ENCODE data around the gene MGAT3.

- TF ChIP-seq ELF4 (IDR thresholded peaks at IDR 0.05) (no peak), ARNT (IDR thresholded peaks at IDR 0.05) (no peak), PKNOX1 (IDR thresholded peaks at IDR 0.05) (no peak), SUZ12 (IDR thresholded peaks at IDR 0.05) (no peak), SP1 (IDR thresholded peaks at IDR 0.05) (no peak), ZNF384 (IDR thresholded peaks at IDR 0.05) (no peak)
Observed at GRCh38 chr22:39524753-39525657, 68.2 kb downstream of the MGAT3 start.
